Endodermal cell (in vitro differentiated cells): ENCODE data around the gene ZNF423. TPM values are rescaled to one million over a fixed set of nuclear protein-coding genes. Genes with fewer than 3 reads are reported as not detected.

ENCODE experiments used
- DNase-seq: peaks from one replicate; pipeline ENCODE4 v3.0.0-alpha.2; 2017
- H3K27ac ChIP-seq: 2 replicates; pipeline ENCODE4 v1.5.1; 2013; ENCODE audit warnings: mild to moderate bottlenecking, low read depth, low read length, moderate library complexity
- H3K27me3 ChIP-seq: 2 replicates; pipeline ENCODE4 v1.6.1; 2013; ENCODE audit warnings: mild to moderate bottlenecking, low read length, moderate library complexity; ENCODE audit not compliant: insufficient read depth, control insufficient read depth, poor library complexity, severe bottlenecking
- H3K36me3 ChIP-seq: 2 replicates; pipeline ENCODE4 v1.7.0; 2013; ENCODE audit warnings: mild to moderate bottlenecking, low read length, moderate library complexity; ENCODE audit not compliant: control insufficient read depth, insufficient read depth
- H3K4me1 ChIP-seq: one replicate; pipeline ENCODE4 v1.7.0; 2013; ENCODE audit warnings: low read length; ENCODE audit not compliant: control insufficient read depth, insufficient read depth
- H3K4me3 ChIP-seq: 2 replicates; pipeline ENCODE4 v1.5.1; 2013; ENCODE audit warnings: mild to moderate bottlenecking, low read length, moderate library complexity
- H3K9ac ChIP-seq: 2 replicates; pipeline ENCODE4 v1.6.1; 2013; ENCODE audit warnings: mild to moderate bottlenecking, low read length, moderate library complexity; ENCODE audit not compliant: poor library complexity, severe bottlenecking; ENCODE audit errors: extremely low read depth
- H3K9me3 ChIP-seq: 2 replicates; pipeline ENCODE4 v1.6.1; 2013; ENCODE audit warnings: mild to moderate bottlenecking, low read length, moderate library complexity; ENCODE audit not compliant: control insufficient read depth
- H3K27ac Mint-ChIP-seq: 2 replicates; pipeline ENCODE4 v1.8.0; 2020; ENCODE audit warnings: mixed read lengths
- H3K27me3 Mint-ChIP-seq: 2 replicates; pipeline ENCODE4 v1.8.0; 2021; ENCODE audit warnings: mild to moderate bottlenecking, mixed read lengths; ENCODE audit not compliant: insufficient read depth
- H3K36me3 Mint-ChIP-seq: 2 replicates; pipeline ENCODE4 v1.8.0; 2020; ENCODE audit warnings: low read depth, mixed read lengths
- H3K4me1 Mint-ChIP-seq: 2 replicates; pipeline ENCODE4 v1.8.0; 2020; ENCODE audit warnings: mixed read lengths
- H3K4me3 Mint-ChIP-seq: 2 replicates; pipeline ENCODE4 v1.8.0; 2020; ENCODE audit warnings: mild to moderate bottlenecking, moderate library complexity, mixed read lengths
- H3K9me3 Mint-ChIP-seq: 2 replicates; pipeline ENCODE4 v1.8.0; 2020; ENCODE audit warnings: mild to moderate bottlenecking, mixed read lengths
- CTCF ChIP-seq: fragments of 200-600 bp; sonication (generic); conservative IDR thresholded peaks from 2 replicates; pipeline ENCODE4 v1.5.0; 2021; ENCODE audit warnings: antibody characterized with exemption, mild to moderate bottlenecking
- WGBS, 2 experiments: methylation state at CpG; one replicate each; pipeline versions ENCODE4 v1.1.5 to v1.1.7; 2013; ENCODE audit warnings: missing lambda C conversion rate in 2 of 2, mixed read lengths in 1 of 2; ENCODE audit not compliant: insufficient coverage in 1 of 2, insufficient read length in 1 of 2; 5-methylcytosine and 5-hydroxymethylcytosine counted together
- total RNA-seq, 2 donors: library from RNA; stranded (reverse); fragmentation: NEBNext Ultra II Directional in 1 of 2; extraction: Animal tissue kit (Norgen Biotek cat#: 25700) in 1 of 2; gene quantifications; 2 replicates in 1 of 2; 3 replicates in 1 of 2; pipeline ENCODE4 v1.2.1, GENCODE V29; 2021

Gene ZNF423
- total RNA-seq, 2 donors from 2014 or later = 30.3 to 41.9 TPM

- Histone ChIP-seq H3K4me3 (no peak overlapping the region), H3K27ac (peak overlapping the region; percentile 98), H3K4me1 (peaks cover 12% of the 10 kb centered on the region), H3K9me3 (no peaks in the 10 kb centered on the region), H3K9ac (no peak overlapping the region), H3K27me3 (no peaks in the 10 kb centered on the region), H3K36me3 (peaks cover 6% of the 10 kb centered on the region)
- H3K36me3 Mint-ChIP-seq = peaks cover 31% of the 10 kb centered on the region
- no peaks in the 10 kb centered on the region for H3K9me3 Mint-ChIP-seq
- H3K4me3 Mint-ChIP-seq = no peak overlapping the region
- TF ChIP-seq CTCF = no peak
- H3K27ac Mint-ChIP-seq = no peak overlapping the region
- DNase-seq = peak; percentile 41
- WGBS, 2 experiments = 94 to 97% methylated on average over 34 to 42 of the region's 42 CpGs
- H3K27me3 Mint-ChIP-seq = no peaks in the 10 kb centered on the region
- H3K4me1 Mint-ChIP-seq = peaks cover 23% of the 10 kb centered on the region
Measured at GRCh38 chr16:49637933-49638672, 217.8 kb downstream of the ZNF423 start.

GRCh38 chr16:49637511-49637910, 218.4 kb downstream of the ZNF423 start:
- no peaks in the 10 kb centered on the region for H3K27me3 Mint-ChIP-seq

GRCh38 chr16:49636608-49637007, 219.3 kb downstream of the ZNF423 start:
- Mint-ChIP-seq H3K27ac (no peak overlapping the region), H3K27me3 (no peaks in the 10 kb centered on the region), H3K4me1 (peaks cover 22% of the 10 kb centered on the region), H3K9me3 (no peaks in the 10 kb centered on the region), H3K4me3 (no peak overlapping the region), H3K36me3 (peaks cover 31% of the 10 kb centered on the region)
- H3K4me3 ChIP-seq = no peak overlapping the region
- no peaks in the 10 kb centered on the region for H3K9me3 ChIP-seq
- no peak overlapping the region for H3K27ac ChIP-seq
- WGBS, 2 experiments = 94 to 98% methylated on average over 11 to 14 of the region's 14 CpGs
- TF ChIP-seq CTCF = no peak
- no peaks in the 10 kb centered on the region for H3K27me3 ChIP-seq
- peaks cover 6% of the 10 kb centered on the region for H3K36me3 ChIP-seq
- no peak for DNase-seq
- peaks cover 12% of the 10 kb centered on the region for H3K4me1 ChIP-seq
- H3K9ac ChIP-seq = no peak overlapping the region

More at GRCh38 chr16:49637511-49637910, 218.4 kb downstream of the ZNF423 start:
- Mint-ChIP-seq H3K9me3 (no peaks in the 10 kb centered on the region), H3K36me3 (peaks cover 31% of the 10 kb centered on the region), H3K27ac (no peak overlapping the region), H3K4me1 (peaks cover 23% of the 10 kb centered on the region), H3K4me3 (no peak overlapping the region)
- H3K27ac ChIP-seq = peak overlapping the region; percentile 98
- H3K27me3 ChIP-seq = no peaks in the 10 kb centered on the region
- H3K9me3 ChIP-seq = no peaks in the 10 kb centered on the region
- WGBS, 2 experiments = 96 to 99% methylated on average over 14 to 16 of the region's 16 CpGs
- no peak for TF ChIP-seq CTCF
- H3K36me3 ChIP-seq = peaks cover 6% of the 10 kb centered on the region
- peaks cover 12% of the 10 kb centered on the region for H3K4me1 ChIP-seq
- no peak overlapping the region for H3K9ac ChIP-seq
- DNase-seq = no peak
- no peak overlapping the region for H3K4me3 ChIP-seq
